ENCODE data around the gene CAPN8. TPM values are rescaled to one million over a fixed set of nuclear protein-coding genes. Genes with fewer than 3 reads are reported as not detected.

The CAPN8 gene
- total and polyA plus RNA-seq, 4 donors = 0.08 to 0.16 TPM; not detected in 2

DNA sequence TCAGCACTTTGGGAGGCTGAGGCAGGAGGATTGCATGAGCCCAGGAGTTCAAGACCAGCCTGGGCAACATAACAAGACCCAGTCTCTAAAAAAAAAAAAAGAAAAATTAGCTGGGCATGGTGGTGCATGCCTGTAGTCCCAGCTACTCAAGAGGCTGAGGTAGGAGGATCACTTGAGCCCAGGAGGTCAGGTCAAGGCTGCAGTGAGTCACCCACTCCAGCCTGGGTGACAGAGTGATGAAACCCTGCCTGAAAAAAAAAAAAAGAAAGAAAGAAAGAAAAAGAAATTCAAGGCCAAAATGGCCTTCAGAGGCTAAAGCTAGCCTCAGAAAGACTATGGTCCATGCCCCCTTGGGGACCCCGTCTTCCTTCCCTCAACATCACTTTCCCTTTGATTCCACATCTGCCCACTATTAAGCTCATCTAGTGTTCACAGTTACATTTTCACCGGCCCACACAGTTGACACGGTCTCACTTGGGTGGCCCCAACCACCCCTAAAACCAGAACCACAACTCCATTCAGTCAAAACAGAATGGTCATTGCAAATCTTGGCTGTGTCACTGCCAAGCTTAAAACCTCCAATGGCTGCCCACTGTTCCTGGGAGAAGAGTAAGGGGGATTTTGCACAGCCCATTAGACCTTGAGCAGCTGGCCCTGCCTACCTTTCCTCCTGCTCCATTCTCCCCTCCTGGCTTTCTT, 2.1 kb upstream of the CAPN8 start:
- Histone ChIP-seq H3K4me3 (ENCODE audit: low read depth in 1 of 3, low read length in 3 of 3) (no peak overlapping the region), H3K36me3 (ENCODE audit: control insufficient read depth in 4 of 4, insufficient read depth in 3 of 4, low read depth in 1 of 4, low read length in 3 of 4) (no peaks in the 10 kb centered on the region), H3K9me3 (ENCODE audit: control insufficient read depth in 4 of 4, low read length in 3 of 4) (no peaks in the 10 kb centered on the region), H3K4me1 (ENCODE audit: control insufficient read depth in 4 of 4, insufficient read depth in 4 of 4, low read length in 3 of 4) (no peaks in the 10 kb centered on the region), H3K9ac (ENCODE audit: low read depth in 1 of 2, low read length in 2 of 2) (no peak overlapping the region), H3K27ac (ENCODE audit: low read depth in 1 of 2, low read length in 2 of 2) (no peak overlapping the region), H3K27me3 (ENCODE audit: control insufficient read depth in 4 of 4, insufficient read depth in 4 of 4, low read length in 3 of 4) (no peaks in the 10 kb centered on the region)
- 94% methylated on average over 3 of the region's 3 CpGs for WGBS
- TF ChIP-seq EGR1 (IDR thresholded peaks at IDR 0.05; ENCODE audit: low read depth in 2 of 2) (no peak), GABPA (IDR thresholded peaks at IDR 0.05 in 1 of 2, conservative IDR thresholded peaks at IDR 0.05 in 1 of 2) (no peak), YY1 (IDR thresholded peaks at IDR 0.05) (no peak), RAD21 (IDR thresholded peaks at IDR 0.05) (no peak), SP1 (IDR thresholded peaks at IDR 0.05) (no peak), HNF4G (IDR thresholded peaks at IDR 0.05) (no peak), FOXA2 (IDR thresholded peaks at IDR 0.05) (no peak), RXRA (IDR thresholded peaks at IDR 0.05) (no peak), HNF4A (conservative IDR thresholded peaks at IDR 0.05) (no peak), JUND (IDR thresholded peaks at IDR 0.05) (no peak)
- TF ChIP-seq, protein P1, sequence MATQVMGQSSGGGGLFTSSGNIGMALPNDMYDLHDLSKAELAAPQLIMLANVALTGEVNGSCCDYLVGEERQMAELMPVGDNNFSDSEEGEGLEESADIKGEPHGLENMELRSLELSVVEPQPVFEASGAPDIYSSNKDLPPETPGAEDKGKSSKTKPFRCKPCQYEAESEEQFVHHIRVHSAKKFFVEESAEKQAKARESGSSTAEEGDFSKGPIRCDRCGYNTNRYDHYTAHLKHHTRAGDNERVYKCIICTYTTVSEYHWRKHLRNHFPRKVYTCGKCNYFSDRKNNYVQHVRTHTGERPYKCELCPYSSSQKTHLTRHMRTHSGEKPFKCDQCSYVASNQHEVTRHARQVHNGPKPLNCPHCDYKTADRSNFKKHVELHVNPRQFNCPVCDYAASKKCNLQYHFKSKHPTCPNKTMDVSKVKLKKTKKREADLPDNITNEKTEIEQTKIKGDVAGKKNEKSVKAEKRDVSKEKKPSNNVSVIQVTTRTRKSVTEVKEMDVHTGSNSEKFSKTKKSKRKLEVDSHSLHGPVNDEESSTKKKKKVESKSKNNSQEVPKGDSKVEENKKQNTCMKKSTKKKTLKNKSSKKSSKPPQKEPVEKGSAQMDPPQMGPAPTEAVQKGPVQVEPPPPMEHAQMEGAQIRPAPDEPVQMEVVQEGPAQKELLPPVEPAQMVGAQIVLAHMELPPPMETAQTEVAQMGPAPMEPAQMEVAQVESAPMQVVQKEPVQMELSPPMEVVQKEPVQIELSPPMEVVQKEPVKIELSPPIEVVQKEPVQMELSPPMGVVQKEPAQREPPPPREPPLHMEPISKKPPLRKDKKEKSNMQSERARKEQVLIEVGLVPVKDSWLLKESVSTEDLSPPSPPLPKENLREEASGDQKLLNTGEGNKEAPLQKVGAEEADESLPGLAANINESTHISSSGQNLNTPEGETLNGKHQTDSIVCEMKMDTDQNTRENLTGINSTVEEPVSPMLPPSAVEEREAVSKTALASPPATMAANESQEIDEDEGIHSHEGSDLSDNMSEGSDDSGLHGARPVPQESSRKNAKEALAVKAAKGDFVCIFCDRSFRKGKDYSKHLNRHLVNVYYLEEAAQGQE (IDR thresholded peaks at IDR 0.05) = no peak
- TF ChIP-seq, protein P2, sequence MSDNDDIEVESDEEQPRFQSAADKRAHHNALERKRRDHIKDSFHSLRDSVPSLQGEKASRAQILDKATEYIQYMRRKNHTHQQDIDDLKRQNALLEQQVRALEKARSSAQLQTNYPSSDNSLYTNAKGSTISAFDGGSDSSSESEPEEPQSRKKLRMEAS (IDR thresholded peaks at IDR 0.05) = no peak
- TF ChIP-seq, protein P3, sequence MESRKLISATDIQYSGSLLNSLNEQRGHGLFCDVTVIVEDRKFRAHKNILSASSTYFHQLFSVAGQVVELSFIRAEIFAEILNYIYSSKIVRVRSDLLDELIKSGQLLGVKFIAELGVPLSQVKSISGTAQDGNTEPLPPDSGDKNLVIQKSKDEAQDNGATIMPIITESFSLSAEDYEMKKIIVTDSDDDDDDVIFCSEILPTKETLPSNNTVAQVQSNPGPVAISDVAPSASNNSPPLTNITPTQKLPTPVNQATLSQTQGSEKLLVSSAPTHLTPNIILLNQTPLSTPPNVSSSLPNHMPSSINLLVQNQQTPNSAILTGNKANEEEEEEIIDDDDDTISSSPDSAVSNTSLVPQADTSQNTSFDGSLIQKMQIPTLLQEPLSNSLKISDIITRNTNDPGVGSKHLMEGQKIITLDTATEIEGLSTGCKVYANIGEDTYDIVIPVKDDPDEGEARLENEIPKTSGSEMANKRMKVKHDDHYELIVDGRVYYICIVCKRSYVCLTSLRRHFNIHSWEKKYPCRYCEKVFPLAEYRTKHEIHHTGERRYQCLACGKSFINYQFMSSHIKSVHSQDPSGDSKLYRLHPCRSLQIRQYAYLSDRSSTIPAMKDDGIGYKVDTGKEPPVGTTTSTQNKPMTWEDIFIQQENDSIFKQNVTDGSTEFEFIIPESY (IDR thresholded peaks at IDR 0.05) = no peak
- TF ChIP-seq, protein P4, sequence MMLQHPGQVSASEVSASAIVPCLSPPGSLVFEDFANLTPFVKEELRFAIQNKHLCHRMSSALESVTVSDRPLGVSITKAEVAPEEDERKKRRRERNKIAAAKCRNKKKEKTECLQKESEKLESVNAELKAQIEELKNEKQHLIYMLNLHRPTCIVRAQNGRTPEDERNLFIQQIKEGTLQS (IDR thresholded peaks at IDR 0.05) = no peak
- TF ChIP-seq, protein P5, sequence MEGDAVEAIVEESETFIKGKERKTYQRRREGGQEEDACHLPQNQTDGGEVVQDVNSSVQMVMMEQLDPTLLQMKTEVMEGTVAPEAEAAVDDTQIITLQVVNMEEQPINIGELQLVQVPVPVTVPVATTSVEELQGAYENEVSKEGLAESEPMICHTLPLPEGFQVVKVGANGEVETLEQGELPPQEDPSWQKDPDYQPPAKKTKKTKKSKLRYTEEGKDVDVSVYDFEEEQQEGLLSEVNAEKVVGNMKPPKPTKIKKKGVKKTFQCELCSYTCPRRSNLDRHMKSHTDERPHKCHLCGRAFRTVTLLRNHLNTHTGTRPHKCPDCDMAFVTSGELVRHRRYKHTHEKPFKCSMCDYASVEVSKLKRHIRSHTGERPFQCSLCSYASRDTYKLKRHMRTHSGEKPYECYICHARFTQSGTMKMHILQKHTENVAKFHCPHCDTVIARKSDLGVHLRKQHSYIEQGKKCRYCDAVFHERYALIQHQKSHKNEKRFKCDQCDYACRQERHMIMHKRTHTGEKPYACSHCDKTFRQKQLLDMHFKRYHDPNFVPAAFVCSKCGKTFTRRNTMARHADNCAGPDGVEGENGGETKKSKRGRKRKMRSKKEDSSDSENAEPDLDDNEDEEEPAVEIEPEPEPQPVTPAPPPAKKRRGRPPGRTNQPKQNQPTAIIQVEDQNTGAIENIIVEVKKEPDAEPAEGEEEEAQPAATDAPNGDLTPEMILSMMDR (IDR thresholded peaks at IDR 0.05; ENCODE audit: low read depth, low read length, missing input control) = no peak
- DNase-seq (ENCODE audit: low spot score) = no peak
